Keratinocyte (primary cell): ENCODE measurements around the gene HP1BP3.
"Not testable (repeated sequence)": the region's sequence is repeated elsewhere in the genome, so short reads cannot be mapped to it uniquely, and the experiment has no call there.

ENCODE experiments used
- EZH2 ChIP-seq: IDR thresholded peaks from one replicate; pipeline ENCODE4 v1.6.1; 2012; ENCODE audit warnings: inconsistent platforms, mild to moderate bottlenecking, low read length, moderate library complexity
- TF ChIP-seq, protein P1 (sequence below), 3 experiments: IDR thresholded peaks in 1 of 3; conservative IDR thresholded peaks in 1 of 3; optimal IDR thresholded peaks in 1 of 3; 2 replicates in 2 of 3; 3 replicates in 1 of 3; pipeline versions ENCODE3 to v1.5.1; 2011; ENCODE audit warnings: low read length in 3 of 3, mild to moderate bottlenecking in 3 of 3, moderate library complexity in 2 of 3, control low read depth in 1 of 3, inconsistent platforms in 1 of 3; ENCODE audit not compliant: insufficient read depth in 2 of 3; ENCODE audit errors: extremely low read depth in 1 of 3

DNA sequence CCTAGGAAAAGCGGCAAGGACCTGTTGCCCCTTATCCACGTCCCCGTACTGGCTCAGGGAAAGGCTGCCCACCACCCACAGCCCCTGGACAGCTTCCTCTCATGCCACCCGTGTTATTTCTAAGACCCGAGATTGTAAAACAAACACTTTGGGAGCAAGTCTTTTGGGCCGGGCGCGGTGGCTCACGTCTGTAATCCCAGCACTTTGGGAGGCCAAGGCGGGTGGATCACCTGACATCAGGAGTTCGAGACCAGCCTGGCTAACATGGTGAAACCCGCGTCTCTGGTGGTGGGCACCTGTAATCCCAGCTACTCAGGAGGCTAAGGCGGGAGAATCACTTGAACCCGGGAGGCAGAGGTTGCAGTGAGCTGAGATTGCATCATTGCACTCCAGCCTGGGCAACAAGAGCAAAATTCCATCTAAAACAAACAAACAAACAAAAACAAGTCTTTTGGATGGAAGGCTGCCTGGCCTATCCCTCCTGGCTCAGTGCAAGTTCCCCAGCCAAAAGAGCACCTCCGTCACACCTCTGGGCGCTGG is 68.7 kb downstream of the HP1BP3 start:
- TF ChIP-seq, protein P1, sequence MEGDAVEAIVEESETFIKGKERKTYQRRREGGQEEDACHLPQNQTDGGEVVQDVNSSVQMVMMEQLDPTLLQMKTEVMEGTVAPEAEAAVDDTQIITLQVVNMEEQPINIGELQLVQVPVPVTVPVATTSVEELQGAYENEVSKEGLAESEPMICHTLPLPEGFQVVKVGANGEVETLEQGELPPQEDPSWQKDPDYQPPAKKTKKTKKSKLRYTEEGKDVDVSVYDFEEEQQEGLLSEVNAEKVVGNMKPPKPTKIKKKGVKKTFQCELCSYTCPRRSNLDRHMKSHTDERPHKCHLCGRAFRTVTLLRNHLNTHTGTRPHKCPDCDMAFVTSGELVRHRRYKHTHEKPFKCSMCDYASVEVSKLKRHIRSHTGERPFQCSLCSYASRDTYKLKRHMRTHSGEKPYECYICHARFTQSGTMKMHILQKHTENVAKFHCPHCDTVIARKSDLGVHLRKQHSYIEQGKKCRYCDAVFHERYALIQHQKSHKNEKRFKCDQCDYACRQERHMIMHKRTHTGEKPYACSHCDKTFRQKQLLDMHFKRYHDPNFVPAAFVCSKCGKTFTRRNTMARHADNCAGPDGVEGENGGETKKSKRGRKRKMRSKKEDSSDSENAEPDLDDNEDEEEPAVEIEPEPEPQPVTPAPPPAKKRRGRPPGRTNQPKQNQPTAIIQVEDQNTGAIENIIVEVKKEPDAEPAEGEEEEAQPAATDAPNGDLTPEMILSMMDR (optimal IDR thresholded peaks at IDR 0.05 in 1 of 3, IDR thresholded peaks at IDR 0.05 in 1 of 3, conservative IDR thresholded peaks at IDR 0.05 in 1 of 3; ENCODE audit: extremely low read depth in 1 of 3, insufficient read depth in 2 of 3, low read length in 3 of 3) = not testable (repeated sequence)
- not testable (repeated sequence) for TF ChIP-seq EZH2
